Measurements from ENCODE around the gene STOML2. TPM values are rescaled to one million over a fixed set of nuclear protein-coding genes. Genes with fewer than 3 reads are reported as not detected.

Gene STOML2
- total and polyA plus RNA-seq, 7 donors, result 87.2 to 145 (median 136) TPM

DNA sequence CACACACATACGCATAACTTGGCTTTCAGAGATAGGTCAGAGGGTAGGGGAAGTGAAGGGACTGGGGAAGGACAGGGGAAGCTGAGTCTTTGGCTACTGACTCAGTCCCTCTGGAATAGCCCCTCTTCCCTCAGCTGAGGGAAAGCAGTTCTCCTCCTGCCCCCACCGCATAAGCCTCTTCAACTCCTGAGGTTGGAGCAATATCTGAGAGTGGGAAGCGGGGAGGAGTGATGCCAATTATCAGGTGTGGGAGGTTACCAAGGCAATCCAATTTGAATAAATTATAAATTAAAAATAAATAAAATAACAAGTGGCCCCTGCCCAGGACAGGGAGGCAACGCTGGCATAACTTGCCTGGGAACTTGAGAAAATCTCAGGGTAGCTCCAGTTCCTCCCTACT lies 1.7 kb upstream of the STOML2 start:
- Histone ChIP-seq H3K36me3 (peaks cover 35 to 68% (median 50%) of the 10 kb centered on the region in 4 donors), H3K4me1 (peaks cover 0 to 33% (median 23%) of the 10 kb centered on the region in 4 donors), H3K27ac (peak overlapping the region in 2 of 4 donors; percentile 91 to 95), H3K27me3 (no peaks in the 10 kb centered on the region), H3K9me3 (no peaks in the 10 kb centered on the region), H3K4me3 (no peak overlapping the region)
- DNase-seq, result no peak
- 95% methylated on average over 4 of the region's 4 CpGs for WGBS, 2 donors
- intact Hi-C loops (cut with DNase I), result no loop called here
- TF ChIP-seq POLR2A (IDR thresholded peaks at IDR 0.05) (no peak), EP300 (IDR thresholded peaks at IDR 0.05) (no peak), POLR2AphosphoS5 (IDR thresholded peaks at IDR 0.05) (no peak)
- TF ChIP-seq, protein P1, sequence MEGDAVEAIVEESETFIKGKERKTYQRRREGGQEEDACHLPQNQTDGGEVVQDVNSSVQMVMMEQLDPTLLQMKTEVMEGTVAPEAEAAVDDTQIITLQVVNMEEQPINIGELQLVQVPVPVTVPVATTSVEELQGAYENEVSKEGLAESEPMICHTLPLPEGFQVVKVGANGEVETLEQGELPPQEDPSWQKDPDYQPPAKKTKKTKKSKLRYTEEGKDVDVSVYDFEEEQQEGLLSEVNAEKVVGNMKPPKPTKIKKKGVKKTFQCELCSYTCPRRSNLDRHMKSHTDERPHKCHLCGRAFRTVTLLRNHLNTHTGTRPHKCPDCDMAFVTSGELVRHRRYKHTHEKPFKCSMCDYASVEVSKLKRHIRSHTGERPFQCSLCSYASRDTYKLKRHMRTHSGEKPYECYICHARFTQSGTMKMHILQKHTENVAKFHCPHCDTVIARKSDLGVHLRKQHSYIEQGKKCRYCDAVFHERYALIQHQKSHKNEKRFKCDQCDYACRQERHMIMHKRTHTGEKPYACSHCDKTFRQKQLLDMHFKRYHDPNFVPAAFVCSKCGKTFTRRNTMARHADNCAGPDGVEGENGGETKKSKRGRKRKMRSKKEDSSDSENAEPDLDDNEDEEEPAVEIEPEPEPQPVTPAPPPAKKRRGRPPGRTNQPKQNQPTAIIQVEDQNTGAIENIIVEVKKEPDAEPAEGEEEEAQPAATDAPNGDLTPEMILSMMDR (IDR thresholded peaks at IDR 0.05), result no peak

DNA sequence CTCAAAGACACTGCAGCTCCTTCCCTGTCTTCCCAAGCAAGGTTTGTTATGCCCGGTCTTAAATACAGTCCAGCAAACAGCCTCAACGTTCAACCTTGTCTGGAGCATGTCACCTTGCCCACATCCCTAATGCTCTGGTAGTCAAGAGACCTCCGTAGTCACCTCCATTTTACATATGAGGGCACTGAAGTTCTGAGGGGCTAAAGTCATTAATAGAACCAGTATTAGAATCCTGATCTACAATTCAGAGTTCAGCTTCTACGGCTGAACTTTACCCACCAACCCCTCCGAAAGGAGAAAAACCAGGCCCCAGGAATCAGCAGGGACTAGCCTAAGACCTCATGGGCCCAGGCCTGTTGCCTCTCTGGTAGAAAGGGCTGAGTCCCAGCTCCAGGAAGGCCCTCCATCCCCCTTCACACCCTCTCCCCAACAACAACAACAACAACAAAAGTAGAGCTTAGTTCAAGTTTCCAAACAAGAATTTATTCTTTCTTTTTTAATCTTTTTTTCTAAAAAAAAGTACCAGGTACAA lies 795 bp upstream of the STOML2 start:
- Histone ChIP-seq H3K4me3 (peak overlapping the region in 3 of 4 donors; percentile 48 to 85 (median 80)), H3K4me1 (peaks cover 0 to 28% (median 23%) of the 10 kb centered on the region in 4 donors), H3K9me3 (no peaks in the 10 kb centered on the region), H3K36me3 (peaks cover 35 to 73% (median 52%) of the 10 kb centered on the region in 4 donors), H3K27me3 (no peaks in the 10 kb centered on the region), H3K27ac (peak overlapping the region; percentile 78 to 95 (median 88))
- peak; percentile 34 for DNase-seq
- WGBS, 2 donors, result 43 to 47% methylated on average over 5 of the region's 5 CpGs
- intact Hi-C loops (cut with DNase I), result loop anchor here (1.0 to 2.0 kb wide), 2 partner anchors 8 to 23 kb away; no protein-coding TSS in a partner anchor
- TF ChIP-seq POLR2AphosphoS5 (IDR thresholded peaks at IDR 0.05), result no peak
- TF ChIP-seq POLR2A (IDR thresholded peaks at IDR 0.05), result no peak
- TF ChIP-seq, protein P1 (IDR thresholded peaks at IDR 0.05), result no peak
- no peak for TF ChIP-seq EP300 (IDR thresholded peaks at IDR 0.05)

DNA sequence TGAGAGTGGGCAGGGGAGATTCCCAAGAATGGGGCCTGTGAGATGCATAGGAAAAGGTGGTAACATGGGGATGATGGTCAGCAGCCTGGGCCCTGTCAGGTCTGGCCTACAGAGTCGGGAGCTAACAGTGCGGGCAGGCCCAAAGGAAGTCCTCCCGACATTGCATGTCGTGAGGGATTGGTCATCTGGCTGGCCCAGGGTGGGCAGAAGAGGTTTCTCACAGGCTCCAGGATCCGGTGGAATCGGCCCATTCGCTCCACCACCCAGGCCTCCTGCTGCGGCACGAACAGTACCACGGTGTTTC lies 514 bp downstream of the STOML2 start:
- H3K9me3 ChIP-seq, result no peaks in the 10 kb centered on the region
- intact Hi-C loops (cut with DNase I), result loop anchor here (2.0 kb wide), 1 partner anchor 22 kb away; no protein-coding TSS in a partner anchor
- no peaks in the 10 kb centered on the region for H3K27me3 ChIP-seq
- 1 to 6% methylated on average over 10 of the region's 10 CpGs for WGBS, 2 donors
- peak overlapping the region; percentile 78 to 95 (median 88) for H3K27ac ChIP-seq
- DNase-seq, result no peak
- TF ChIP-seq, protein P1 (IDR thresholded peaks at IDR 0.05), result no peak
- no peak for TF ChIP-seq EP300 (IDR thresholded peaks at IDR 0.05)
- TF ChIP-seq POLR2A (IDR thresholded peaks at IDR 0.05), result no peak
- TF ChIP-seq POLR2AphosphoS5 (IDR thresholded peaks at IDR 0.05), result no peak
- peaks cover 0 to 28% (median 23%) of the 10 kb centered on the region in 4 donors for H3K4me1 ChIP-seq
- H3K4me3 ChIP-seq, result peak overlapping the region; percentile 48 to 85 (median 66)
- H3K36me3 ChIP-seq, result peaks cover 28 to 60% (median 41%) of the 10 kb centered on the region in 4 donors

DNA sequence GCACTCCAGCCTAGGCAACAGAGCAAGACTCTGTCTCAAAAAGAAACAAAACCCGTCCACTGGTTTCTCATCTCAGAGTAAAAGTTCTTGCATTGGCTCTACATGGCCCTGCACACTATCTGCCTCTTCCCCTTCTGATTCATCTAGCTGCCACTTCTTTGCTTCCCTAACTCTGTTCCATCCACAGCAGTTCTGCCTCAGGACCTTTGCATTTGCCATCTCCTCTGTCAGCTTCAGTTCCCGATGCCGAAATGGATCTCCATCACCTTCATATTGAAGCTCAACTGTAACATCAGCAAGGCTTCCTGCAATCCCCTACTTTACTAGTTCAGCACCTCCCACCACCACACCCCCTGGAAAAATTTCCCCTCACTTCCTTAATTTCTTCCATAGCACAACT lies 5.4 kb downstream of the STOML2 start:
- TF ChIP-seq, protein P1 (IDR thresholded peaks at IDR 0.05), result no peak
- TF ChIP-seq POLR2AphosphoS5 (IDR thresholded peaks at IDR 0.05), result no peak
- TF ChIP-seq POLR2A (IDR thresholded peaks at IDR 0.05), result no peak
- no peak for TF ChIP-seq EP300 (IDR thresholded peaks at IDR 0.05)
- Histone ChIP-seq H3K4me3 (no peak overlapping the region), H3K36me3 (peaks cover 11 to 45% (median 23%) of the 10 kb centered on the region in 4 donors), H3K4me1 (peaks cover 0 to 29% (median 26%) of the 10 kb centered on the region in 4 donors), H3K9me3 (no peaks in the 10 kb centered on the region), H3K27ac (no peak overlapping the region), H3K27me3 (no peaks in the 10 kb centered on the region)
- DNase-seq, result no peak
- 85 to 88% methylated on average over 3 of the region's 3 CpGs for WGBS, 2 donors
- intact Hi-C loops (cut with DNase I), result loop anchor here (2.0 to 5.0 kb wide), 2 partner anchors 110 to 199 kb away; partner anchors contain the start of gene DNAJB5

Measured in sigmoid colon (tissue), 7 donors.